Stimulated activated CD8-positive, alpha-beta memory T cell treated with anti-CD3 and anti-CD28 coated beads, Interleukin-12 subunit alpha, Interleukin-12 subunit beta, amount 100 ng/mL, for 4 hours (primary cell): Measurements from ENCODE around the gene LRRC23.
"Not testable (repeated sequence)": the region's sequence is repeated elsewhere in the genome, so short reads cannot be mapped to it uniquely, and the experiment has no call there.

Source experiments
- DNase-seq: peaks from one replicate; pipeline ENCODE4 v3.0.0-alpha.2; 2020; ENCODE audit warnings: low read depth

The LRRC23 gene

GRCh38 chr12:6904280-6905276 is at the start of gene LRRC23:
TSS of gene LRRC23 (plus strand) at chr12:6904822. CDS start at chr12:6905634, 812 bp downstream.
- DNase-seq = peak; percentile 92

- no peak for DNase-seq
Measured at GRCh38 chr12:6855322-6855721, 49.3 kb upstream of the LRRC23 start.

- DNase-seq = no peak
Measured at GRCh38 chr12:6858799-6859198, 45.8 kb upstream of the LRRC23 start.

GRCh38 chr12:6860116-6860515 is 44.5 kb upstream of the LRRC23 start:
- no peak for DNase-seq

- no peak for DNase-seq
Measured at GRCh38 chr12:6860942-6861341, 43.7 kb upstream of the LRRC23 start.

- no peak for DNase-seq
Measured at GRCh38 chr12:6861391-6861790, 43.2 kb upstream of the LRRC23 start.

GRCh38 chr12:6863033-6863432 is 41.6 kb upstream of the LRRC23 start:
- DNase-seq = no peak

GRCh38 chr12:6863586-6864321 is 40.9 kb upstream of the LRRC23 start:
- no peak for DNase-seq

GRCh38 chr12:6865307-6865706 is 39.3 kb upstream of the LRRC23 start:
- DNase-seq = not testable (repeated sequence)

GRCh38 chr12:6866163-6866919 is 38.3 kb upstream of the LRRC23 start:
- DNase-seq = no peak

GRCh38 chr12:6866920-6867412 is 37.7 kb upstream of the LRRC23 start:
- DNase-seq = no peak

GRCh38 chr12:6867413-6868210 is 37.0 kb upstream of the LRRC23 start, which contains the start of gene TPI1:
TSS of gene TPI1 (plus strand) at chr12:6867531. CDS start at chr12:6867567, 36 bp downstream.
- DNase-seq = peak; percentile 70

- DNase-seq = no peak
Measured at GRCh38 chr12:6868211-6869048, 36.2 kb upstream of the LRRC23 start.

GRCh38 chr12:6869049-6870021 is 35.3 kb upstream of the LRRC23 start:
- peak; percentile 62 for DNase-seq

- DNase-seq = not testable (repeated sequence)
Measured at GRCh38 chr12:6870304-6870703, 34.3 kb upstream of the LRRC23 start.

GRCh38 chr12:6871052-6871957 is 33.3 kb upstream of the LRRC23 start:
- DNase-seq = no peak
